ENCODE measurements around the gene TOM1. TPM values are rescaled to one million over a fixed set of nuclear protein-coding genes. Genes with fewer than 3 reads are reported as not detected.

Gene TOM1
- polyA plus RNA-seq, 1 donor = 39.2 TPM

DNA sequence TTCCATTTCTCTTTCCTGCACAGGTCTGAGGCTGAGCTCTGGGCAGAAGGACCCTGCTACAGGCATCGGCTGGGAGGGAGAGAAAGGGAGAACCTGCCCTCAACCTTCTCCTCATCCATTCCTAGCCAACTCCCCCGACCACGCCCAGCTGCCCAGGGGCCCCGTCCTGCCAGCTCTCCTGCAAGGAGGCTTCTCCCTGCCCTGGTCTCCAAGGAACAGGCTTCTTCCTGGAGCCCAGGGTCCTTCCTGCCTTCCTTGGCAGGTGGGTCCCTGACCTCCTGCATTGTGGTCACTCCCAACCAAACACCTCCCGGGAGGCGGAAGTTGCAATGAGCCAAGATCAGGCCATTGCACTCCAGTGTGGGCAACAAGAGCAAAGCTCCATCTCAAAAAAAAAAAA, 68.7 kb downstream of the TOM1 start:
- no peak for DNase-seq

DNA sequence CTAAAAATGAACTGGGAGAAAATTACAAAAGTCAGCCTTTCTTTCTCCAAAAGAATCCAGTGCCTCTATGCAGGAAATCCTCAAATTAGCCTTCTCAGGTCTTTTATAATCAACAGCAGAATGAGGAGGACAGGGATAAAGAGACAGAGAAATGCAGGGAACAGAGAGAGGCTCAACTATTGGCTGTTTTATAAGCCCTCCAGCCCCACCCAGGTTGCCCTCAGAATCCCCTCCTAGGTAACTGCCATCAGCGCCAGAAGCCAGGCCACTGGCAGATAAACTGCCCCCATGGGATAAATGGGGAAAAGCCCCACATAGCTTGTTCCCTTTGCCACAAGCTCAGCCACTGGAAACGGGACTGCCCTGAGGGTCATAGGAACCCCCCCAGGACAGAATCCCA, 70.3 kb downstream of the TOM1 start:
- no peak for DNase-seq

DNA sequence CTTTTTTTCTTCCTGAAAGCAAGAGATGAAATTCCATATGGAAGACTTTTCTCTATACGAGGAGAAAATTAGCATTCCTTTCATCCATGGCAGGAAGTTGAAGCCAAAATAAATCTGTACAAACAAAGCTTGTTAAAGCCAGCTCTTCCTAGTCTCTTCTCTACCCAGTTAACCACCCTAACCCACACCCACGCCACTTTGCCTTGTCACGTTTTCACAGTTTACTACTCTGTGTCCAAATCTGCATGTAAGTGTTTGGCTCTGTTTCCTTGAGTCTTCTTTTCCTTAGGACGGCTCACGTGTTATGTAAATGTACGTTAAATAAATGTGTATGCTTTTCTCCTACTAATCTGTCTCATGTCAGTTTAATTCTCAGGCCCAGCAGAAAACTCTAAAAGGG, 74.1 kb downstream of the TOM1 start:
- DNase-seq = no peak

DNA sequence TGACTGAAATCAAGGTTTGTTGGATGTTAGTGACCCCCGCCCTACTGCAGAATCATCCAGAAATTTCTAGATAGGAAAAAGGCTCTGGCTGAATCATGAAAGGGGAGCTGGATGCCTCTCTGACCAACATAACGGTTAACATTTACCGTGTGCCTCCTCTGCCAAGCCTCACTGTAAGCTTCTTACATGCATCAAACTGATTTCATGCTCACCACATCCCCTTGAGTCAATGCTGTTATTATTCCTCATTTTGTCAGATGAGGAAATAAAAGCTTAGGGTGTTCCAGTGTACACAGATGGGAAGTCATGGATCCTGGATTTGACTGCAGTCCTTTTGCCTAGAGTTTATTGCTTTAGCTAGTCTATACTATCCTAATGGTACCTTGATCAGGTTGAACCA, 75.3 kb downstream of the TOM1 start:
- DNase-seq = no peak

DNA sequence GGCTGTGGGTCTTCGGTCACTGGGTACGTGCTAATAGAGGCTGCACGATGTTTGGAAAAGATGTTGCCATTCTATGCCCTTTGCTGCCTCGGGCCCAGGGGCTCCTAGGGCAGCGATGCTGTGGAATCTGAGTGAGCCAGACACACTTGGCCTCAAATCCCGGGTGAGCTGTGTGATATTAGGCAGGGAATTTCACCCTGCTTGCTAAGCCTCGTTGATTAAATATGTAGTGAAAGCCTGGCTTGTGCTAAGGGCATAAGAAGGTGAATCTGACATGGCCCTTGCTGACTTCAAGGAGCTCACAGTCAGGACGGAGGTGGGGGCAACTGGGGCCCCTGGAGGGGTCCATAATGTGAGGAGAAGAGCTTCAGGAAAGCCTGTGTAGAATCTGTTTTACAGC, 75.8 kb downstream of the TOM1 start:
- DNase-seq = no peak

DNA sequence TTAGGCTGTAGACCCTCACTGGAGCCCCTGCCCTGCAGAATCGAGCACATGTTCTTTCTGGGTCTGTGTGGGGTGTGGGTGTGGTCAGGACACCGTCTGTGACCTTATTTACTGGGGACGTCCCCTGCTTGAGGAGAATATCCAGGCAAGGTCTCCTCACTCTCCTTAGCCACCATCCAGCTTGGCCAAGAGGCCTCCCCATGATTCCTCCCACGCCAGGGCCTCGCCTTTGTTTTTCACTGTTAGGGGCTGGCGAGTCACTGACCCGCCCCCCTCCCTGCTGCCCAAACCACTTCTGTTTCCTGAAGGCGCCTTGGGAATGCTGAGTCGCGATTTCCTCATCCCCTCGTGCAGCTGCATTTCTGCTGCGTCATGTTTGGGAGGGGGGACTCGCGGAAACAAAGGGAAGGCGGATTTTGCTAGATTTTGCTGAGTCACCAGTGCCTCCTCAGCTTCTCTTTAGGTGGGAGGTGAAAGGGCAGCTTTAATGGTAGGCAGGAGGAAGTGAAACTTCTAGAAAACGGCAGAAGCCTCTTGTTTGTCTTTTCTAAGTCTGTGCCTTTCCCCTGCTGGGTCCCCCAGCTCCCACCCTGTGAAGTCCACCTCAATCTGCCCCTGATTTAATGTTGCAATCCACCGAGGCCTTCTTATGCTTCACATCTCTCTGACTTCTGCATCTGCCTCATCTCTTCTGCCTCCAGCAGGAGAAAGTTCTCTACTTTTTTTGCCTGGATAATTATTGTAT, 77.2 kb downstream of the TOM1 start:
- peak; percentile 95 for DNase-seq

DNA sequence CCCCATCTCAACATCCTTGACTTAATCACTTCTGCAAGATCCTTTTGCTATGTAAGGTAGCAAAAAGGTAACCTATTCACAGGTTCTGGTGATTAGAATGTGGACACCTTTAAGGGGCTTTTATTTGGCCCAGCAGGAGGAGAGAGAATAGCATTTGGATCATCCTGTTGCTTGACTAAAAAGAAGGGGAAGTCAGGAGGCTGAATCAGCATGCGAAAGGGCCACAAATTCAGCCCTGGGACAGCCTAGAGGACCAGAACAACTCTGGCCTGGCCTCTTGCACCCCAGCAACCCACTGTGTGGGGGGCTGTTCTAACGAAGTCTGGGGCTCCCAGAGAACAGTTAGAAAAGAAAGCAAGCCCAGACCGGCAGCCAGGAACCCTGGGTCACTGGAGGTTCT, 78.0 kb downstream of the TOM1 start:
- DNase-seq = no peak

DNA sequence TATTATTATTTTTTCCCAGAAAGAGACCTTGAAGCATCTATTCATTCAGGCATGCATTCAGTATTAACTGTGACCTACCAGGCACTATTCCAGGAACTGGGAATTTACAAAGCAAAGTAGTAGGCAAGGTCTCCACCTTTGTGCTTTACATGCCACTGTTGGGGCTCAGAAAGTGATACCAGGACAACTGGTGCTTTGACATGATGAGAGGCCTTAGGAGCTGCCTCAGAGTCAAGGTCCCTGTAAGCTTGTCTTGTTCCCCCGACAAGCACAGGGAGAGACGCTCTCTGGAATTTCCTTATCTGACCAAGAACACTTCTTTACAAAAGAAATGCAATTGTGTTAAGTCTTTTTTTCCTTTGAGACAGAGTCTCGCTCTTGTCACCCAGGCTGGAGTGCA, 78.9 kb downstream of the TOM1 start:
- DNase-seq = no peak

DNA sequence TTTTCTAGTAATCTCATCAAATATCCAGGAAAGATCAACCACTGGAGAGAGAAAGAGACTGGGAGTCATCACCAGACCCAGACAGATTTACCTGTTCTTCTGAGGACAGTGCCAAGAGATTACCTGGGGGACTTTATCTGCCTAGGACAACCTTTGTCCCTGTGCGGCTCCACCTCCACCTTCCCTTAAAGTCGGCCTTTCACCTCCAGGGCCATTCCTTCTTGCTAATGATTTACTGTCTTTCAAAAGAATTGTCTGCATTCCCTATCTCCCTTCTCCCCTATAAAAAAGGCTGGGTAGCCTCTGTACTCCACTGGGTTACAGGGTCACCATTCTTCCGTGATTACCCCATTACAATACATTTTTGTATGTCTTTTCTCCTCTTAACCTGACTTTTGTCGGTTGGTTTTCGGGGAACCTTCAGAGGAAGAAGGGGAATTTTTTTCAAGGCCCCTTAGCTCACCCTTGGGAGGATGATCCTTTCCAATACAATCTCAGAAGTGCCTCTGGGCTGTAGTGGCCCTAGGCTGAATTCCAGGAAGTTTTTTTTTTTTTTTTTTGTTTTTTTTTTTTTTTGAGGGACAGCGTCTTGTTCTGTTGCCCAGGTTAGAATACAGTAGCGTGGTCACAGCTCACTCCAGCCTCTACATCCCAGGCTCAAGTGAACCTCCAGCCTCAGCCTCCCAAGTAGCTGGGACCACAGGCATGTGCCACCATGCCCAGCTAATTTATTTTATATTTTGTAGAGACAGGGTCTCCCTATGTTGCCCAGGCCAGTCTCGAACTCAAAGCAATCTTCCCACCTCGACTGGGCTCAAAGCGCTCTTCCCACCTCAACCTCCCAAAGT, 79.7 kb downstream of the TOM1 start:
- no peak for DNase-seq

DNA sequence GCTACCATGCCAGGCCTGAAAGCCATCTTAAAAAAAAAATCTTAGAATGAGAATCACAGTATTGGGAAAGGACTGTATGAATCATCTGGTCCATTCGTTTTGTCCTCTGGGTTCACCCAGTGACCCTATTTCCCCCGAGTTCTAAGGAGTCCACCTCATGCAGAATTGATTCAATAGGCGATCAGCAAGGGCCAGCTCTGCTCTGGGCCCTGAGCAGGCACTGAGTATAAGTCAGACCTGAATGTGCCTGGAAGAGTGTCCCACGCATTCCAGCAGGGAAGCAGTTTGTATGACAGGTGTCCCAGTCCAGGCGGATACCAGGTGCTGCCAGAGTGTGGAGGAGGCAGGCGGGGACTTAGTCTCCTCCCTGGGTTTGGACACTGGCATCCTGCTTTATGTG, 80.3 kb downstream of the TOM1 start:
- DNase-seq = no peak

DNA sequence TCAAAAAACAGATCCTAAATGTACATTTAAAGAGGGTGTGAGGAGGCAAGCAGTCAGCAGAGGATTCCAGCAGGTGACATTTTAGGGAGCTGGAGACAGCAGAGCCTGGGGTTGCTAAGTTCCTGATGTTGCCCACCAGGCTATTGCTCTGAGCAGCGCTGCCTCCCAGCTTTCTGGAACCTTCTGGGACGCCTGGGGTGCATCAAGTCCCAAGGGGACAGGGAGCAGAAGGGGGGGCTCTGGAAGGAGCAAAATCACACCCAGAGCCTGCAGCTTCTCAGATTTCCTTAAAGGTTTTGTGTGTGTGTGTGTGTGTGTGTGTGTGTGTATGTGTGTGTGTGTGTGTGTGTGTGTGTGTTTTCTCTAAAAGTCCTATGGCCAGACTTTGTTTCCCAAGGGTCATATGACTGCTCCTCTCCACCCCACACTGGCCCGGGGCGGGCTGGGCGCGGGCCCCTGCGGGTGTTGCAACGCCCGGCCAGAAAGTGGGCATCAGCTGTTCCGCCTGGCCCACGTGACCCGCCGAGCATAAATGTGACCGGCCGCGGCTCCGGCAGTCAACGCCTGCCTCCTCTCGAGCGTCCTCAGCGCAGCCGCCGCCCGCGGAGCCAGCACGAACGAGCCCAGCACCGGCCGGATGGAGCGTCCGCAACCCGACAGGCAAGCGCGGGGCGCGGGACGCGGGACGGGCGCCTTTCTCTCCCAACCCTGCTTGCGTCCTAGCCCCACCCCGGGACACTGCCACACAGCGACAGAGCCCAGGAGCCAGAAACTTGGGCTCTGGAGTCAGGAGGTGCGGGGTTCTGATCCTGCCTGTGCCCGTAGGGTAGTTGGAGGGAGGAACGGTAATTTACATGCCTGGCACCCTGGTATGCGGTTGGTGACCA, 81.1 kb downstream of the TOM1 start, which contains the start of gene HMOX1:
Gene HMOX1, plus strand, starts transcription at position 560 of the 887 bp plus-strand sequence. Its CDS starts 78 bp downstream, at position 638.
- DNase-seq = peak; percentile 67

DNA sequence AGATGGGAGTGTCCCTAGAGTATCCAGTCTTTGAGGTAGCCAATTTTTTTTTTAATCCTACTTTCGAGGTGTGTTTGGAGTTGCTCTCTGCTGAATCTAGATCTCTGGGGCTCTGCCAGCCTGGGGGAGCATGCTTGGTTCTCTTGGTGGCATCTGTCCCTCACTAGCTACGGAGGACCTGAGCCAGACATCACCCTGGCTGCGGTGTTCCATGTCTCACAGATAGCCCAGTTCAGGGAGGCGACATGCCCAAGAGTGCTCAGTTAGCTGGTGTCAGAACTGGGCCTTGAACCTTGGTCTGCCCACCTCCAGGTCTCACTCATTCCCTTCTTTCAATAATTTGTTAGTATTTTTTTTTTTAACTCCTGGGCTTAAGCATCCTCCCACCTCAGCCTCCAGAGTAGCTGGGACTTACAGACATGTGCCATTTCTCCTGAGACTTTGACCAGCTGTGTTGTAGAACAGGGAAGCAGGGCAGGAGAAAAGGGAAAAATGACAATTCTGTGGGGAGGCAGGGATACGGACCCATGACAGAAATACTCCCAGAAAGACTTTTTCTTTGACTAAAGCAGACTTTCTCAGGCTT, 81.8 kb downstream of the TOM1 start:
- no peak for DNase-seq

DNA sequence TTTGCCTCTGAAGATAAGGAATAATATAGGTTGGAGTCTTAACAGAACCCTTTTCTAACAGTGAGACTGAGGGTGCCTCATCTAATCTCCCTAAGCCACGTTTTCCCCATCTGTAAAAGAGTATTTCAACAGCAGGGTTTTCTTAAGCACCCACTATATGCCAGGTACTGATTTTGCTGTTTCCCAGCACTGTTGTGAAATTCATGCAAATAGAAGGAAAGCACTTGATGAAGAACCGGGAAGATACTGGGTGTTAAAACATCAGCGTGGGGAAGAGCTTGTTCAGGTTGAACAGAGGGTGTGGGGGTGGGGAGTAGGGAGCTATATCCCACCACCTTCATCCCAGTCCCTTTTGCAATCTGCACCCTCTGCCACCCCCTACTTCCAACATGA, 84.0 kb downstream of the TOM1 start:
- no peak for DNase-seq

DNA sequence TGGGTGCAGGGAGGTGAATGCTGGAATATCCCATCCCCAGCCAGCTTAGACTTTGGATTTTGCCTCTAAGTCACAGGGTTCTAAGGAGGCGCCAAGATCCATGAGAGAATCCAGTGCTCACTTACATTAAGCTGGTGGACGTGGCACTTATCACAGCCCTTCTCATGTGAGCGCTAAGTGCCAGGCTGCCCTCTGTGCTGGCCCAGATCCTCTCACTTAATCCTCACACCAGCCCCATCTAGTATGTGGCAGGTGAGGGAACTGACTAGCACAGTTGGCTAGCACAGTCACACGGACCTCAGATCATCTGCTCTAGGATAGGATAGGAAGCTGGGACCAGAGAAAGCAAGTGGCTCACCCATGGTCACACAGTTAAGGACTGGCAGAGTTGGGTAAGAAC, 84.8 kb downstream of the TOM1 start:
- no peak for DNase-seq

DNA sequence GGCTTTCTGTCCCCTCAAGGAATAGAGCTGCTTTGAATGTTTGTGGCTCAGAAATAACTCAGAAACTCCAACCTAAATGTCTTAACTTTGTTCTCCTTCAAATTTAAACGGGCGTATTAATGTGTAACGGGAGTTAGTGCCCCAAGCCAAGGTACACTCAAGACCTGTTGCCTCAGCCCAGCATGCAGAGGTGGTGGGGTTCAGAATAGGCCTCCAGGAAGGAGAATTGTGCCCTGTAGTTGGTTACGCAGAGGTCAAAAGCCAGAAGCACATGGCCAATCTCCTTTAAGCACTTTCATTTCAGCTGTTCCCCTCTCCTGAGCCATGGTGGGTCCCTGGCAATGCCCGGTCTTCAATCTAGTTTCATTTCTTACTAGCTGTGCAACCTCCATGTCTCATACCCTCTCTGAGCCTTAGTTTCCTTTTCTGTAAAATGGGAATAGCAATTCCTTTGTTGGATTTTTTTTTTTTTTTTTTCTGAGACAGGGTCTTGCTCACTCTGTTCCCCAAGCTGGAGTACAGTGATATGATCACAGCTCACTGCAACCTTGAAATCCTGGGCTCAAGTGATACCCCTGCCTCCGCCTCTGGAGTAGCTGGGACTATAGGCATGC, 85.4 kb downstream of the TOM1 start:
- no peak for DNase-seq

DNA sequence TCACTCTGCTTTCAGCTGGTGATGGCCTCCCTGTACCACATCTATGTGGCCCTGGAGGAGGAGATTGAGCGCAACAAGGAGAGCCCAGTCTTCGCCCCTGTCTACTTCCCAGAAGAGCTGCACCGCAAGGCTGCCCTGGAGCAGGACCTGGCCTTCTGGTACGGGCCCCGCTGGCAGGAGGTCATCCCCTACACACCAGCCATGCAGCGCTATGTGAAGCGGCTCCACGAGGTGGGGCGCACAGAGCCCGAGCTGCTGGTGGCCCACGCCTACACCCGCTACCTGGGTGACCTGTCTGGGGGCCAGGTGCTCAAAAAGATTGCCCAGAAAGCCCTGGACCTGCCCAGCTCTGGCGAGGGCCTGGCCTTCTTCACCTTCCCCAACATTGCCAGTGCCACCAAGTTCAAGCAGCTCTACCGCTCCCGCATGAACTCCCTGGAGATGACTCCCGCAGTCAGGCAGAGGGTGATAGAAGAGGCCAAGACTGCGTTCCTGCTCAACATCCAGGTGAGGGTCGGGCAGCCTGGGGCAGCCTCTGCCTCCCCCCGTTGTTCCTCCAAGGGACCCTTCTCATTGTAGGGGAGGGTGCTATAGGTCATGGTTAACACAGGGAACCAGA, 87.1 kb downstream of the TOM1 start:
- DNase-seq = no peak

DNA sequence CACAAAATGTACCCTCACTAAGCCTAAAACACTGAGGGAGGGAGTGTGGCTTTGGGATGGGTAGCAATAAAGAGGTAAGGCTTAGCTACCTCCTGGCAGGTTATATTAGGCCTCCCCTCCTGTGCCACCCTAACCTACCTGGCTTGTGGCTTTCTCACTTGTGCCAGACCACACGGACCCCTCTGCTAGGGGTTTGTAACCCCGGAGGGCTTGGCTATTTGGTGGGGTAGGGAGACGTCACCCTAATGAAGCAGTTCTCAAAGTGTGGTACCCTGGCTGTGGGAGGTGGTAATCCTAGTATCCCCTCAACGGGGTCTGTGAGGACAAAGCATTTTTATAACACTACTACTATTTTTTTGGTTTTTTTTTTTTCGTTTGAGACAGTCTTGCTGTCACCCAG, 91.2 kb downstream of the TOM1 start:
- no peak for DNase-seq

DNA sequence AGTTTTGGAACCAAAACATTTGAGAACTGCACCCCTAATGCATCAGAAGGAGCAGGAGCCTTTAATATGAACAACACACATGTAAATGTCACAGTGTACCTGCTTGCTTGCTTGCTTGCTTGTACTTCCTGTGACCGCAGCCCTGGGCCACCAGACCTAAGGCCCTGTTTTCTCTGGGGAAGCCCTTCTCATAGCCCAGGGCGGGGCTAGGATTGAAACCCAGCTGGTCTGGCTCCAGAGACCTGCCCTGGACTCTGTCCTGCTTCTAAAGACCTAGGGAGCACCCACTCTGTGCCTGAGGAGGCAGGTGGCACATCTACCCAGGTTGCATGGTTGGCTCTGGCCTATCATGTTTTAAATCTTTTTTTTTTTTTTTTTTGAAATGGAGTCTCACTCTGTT, 92.7 kb downstream of the TOM1 start:
- no peak for DNase-seq

DNA sequence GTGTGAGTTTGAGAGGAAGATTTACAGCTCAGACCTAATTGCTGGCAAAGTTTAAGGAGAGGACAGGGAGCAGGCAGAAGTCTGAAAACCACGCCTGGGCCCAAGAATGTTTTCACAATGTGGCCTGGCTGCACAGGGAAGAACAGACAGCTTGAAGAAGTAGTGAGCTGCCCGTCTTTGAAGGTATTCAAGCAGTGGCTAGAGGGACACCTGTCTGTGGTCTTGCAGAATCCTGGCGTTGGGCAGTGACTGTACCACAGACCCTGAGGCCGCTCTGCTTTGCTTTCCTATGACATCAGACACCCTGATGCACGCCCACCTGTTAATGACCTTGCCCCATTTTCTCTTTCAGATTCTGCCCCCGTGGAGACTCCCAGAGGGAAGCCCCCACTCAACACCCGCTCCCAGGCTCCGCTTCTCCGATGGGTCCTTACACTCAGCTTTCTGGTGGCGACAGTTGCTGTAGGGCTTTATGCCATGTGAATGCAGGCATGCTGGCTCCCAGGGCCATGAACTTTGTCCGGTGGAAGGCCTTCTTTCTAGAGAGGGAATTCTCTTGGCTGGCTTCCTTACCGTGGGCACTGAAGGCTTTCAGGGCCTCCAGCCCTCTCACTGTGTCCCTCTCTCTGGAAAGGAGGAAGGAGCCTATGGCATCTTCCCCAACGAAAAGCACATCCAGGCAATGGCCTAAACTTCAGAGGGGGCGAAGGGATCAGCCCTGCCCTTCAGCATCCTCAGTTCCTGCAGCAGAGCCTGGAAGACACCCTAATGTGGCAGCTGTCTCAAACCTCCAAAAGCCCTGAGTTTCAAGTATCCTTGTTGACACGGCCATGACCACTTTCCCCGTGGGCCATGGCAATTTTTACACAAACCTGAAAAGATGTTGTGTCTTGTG, 93.7 kb downstream of the TOM1 start:
- DNase-seq = no peak

DNA sequence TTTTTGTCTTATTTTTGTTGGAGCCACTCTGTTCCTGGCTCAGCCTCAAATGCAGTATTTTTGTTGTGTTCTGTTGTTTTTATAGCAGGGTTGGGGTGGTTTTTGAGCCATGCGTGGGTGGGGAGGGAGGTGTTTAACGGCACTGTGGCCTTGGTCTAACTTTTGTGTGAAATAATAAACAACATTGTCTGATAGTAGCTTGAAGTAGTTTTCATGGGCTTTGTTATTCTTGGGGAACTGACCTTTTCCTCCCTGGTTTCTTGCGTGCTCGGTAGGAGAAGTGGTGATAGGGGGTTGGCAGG, 94.3 kb downstream of the TOM1 start:
- DNase-seq = no peak
